ENCODE data around the gene CHRM1.

CHRM1 gene

DNA sequence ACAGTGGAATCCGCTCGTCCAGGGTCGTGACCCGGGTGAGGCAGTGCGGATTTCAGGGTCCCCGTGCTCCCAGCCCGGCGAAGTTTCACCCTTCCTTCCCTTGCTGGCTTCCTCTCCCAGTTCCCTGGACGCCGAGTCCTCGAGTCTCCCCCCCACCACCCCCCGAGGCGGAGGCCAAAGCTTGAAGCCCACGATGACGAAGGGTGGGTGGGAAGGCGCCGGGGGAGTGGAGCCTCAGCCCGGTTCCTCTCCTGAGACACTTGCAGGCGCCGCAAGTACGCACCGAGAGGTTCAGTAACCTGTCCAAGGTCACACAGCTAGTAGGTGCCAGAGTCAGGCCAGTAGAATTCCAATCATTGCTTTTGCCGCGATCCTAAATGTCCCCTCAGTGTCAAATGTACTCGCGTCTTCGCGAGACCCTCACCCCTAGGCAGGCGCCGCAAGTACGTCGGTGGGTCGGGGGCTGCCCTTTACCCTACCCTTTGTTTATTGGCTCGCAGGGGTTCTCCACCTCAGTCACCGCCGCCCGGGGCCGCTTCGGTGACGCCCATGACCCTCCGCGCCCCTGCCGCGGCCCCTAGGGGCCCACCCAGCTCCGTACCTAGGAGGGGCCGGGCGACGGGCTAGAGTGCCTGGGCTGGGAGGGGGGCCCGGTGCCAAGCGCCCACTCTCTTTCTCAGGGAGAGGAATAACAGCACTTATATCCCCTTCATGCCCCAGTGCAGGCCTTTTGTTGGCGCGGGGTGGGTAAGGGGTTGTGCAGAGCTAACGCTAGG lies 5.7 kb upstream of the CHRM1 start:
- no peak for DNase-seq (ENCODE audit: extremely low spot score)
- TF ChIP-seq, protein P1, sequence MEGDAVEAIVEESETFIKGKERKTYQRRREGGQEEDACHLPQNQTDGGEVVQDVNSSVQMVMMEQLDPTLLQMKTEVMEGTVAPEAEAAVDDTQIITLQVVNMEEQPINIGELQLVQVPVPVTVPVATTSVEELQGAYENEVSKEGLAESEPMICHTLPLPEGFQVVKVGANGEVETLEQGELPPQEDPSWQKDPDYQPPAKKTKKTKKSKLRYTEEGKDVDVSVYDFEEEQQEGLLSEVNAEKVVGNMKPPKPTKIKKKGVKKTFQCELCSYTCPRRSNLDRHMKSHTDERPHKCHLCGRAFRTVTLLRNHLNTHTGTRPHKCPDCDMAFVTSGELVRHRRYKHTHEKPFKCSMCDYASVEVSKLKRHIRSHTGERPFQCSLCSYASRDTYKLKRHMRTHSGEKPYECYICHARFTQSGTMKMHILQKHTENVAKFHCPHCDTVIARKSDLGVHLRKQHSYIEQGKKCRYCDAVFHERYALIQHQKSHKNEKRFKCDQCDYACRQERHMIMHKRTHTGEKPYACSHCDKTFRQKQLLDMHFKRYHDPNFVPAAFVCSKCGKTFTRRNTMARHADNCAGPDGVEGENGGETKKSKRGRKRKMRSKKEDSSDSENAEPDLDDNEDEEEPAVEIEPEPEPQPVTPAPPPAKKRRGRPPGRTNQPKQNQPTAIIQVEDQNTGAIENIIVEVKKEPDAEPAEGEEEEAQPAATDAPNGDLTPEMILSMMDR (IDR thresholded peaks at IDR 0.05; ENCODE audit: control extremely low read depth, extremely low read depth, low read depth, missing control alignments) = no peak
- ChIA-PET CTCF (interaction anchor here (0.8 to 6.4 kb wide), 3 partner anchors 10 to 48 kb away, joined by 4 to 33 read pairs (median 4); no protein-coding TSS in a partner anchor), POLR2A (no interaction called here)

DNA sequence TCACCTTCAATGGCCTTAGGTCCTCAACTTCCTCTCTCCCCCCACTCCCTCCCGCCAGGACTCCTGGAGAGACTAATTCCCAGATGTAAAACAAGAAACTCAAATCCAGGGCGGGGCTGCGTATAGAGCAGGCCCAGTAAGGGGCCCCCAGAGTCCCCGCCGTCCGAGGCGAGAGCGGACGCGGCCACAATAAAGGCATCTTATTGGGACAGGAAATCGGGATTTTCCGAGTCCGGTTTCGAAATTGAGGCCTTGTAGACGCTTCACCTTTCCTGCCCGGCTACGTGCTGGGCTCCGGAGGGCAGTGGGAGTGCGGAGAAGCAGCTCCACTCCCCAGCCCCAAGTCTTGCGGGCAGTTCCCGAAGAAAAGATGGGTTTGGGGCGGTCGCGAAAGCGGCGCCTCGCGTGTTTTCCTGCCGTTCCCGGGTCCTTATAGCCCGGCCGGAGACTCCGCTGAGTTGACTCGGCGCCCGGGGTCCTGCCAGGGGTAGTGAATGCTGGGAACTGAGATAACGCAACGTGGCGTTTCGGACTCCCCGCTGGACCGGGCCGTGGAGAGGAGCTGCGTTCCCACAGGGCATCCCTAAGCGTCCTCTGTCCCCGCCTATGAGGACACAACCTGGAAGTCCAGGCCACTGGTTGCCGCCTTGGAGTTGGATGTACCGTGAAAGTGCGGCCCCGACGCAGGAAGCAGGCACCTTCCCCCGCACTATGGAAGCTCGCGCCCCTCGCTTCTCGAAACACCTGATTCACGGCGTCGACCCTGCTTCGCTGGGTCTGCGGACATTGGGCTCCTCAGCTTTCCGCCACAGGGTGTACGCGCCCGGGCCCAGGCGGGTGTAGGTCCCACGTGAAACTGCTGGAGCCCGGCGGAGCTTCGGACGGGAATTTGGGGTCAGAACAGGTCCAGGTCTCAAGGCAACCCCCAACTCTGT lies 4.8 kb upstream of the CHRM1 start:
- ChIA-PET CTCF (interaction anchor here (0.8 to 6.4 kb wide), 3 partner anchors 11 to 49 kb away, joined by 4 to 33 read pairs (median 4); no protein-coding TSS in a partner anchor), POLR2A (no interaction called here)
- TF ChIP-seq, protein P1 (IDR thresholded peaks at IDR 0.05; ENCODE audit: control extremely low read depth, extremely low read depth, low read depth, missing control alignments) = no peak
- no peak for DNase-seq (ENCODE audit: extremely low spot score)

DNA sequence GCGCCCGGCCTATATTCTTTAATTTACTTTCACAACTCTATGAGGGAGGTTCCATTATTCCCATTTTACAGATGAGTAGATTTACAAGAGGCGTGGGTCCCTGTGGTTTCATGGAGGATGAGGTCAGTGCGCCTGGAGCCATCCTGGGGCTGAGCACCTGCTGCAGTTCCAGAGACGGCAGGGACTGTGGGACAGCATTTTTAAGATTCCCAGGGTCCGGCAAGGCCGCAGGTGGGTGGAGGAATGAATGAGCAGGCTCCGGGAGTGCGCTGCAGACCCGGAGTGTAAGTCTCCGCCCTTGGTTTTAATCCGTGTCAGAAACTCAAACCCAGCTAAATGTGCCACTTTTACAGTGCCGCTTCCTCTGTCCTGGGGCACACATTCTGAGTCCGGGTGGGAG lies 4.1 kb upstream of the CHRM1 start:
- ChIA-PET POLR2A (no interaction called here), CTCF (interaction anchor here (6.4 kb wide), 1 partner anchor 19 kb away, joined by 33 read pairs; no protein-coding TSS in a partner anchor)
- DNase-seq (ENCODE audit: extremely low spot score) = no peak
- TF ChIP-seq, protein P1 (IDR thresholded peaks at IDR 0.05; ENCODE audit: control extremely low read depth, extremely low read depth, low read depth, missing control alignments) = no peak

DNA sequence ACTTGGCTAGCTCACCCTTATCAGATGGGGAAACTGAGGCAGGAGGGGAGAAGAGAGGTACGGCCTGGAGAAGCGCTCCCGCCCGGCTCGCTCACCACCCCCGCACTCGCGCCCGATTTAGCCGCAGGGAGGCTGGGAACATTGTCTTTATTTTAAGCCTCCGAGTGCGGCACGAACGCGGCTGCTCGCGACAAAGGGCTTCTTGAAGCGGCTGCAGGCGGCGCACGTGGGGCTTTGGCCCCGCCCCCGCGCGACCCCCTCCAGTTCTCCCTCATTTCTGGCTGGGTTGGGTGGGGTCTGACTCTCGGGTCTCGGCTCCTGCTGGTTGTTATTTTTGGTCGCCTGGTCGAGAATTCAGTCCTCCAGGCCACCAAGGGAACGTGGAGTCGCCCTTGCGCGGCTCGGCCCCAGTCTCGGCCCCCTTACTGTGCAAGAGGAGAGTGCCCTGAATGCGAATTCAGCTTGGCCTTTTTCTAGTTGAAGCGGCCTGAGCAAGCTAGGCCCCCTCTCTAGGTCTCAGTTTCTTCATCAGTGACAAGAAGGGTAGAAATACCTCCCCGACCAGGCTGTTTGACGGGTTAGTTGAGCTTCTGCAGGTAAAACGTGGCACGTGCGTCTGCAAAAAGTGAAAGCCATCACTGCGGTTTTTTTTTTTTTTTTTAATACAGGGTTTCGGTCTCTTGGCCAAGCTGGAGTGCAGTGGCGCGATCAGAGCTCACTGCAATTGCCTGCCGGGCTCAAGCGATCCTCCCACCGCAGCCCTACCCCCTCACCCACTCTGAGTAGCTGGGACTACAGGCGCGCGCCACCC lies 2.6 kb upstream of the CHRM1 start:
- CTCF ChIA-PET = interaction anchor here (1.2 to 8.7 kb wide), 2 partner anchors 17 to 51 kb away, joined by 3 to 97 read pairs; no protein-coding TSS in a partner anchor
- POLR2A ChIA-PET = no interaction called here
- no peak for DNase-seq (ENCODE audit: extremely low spot score)
- TF ChIP-seq, protein P1 (IDR thresholded peaks at IDR 0.05; ENCODE audit: control extremely low read depth, extremely low read depth, low read depth, missing control alignments) = no peak

DNA sequence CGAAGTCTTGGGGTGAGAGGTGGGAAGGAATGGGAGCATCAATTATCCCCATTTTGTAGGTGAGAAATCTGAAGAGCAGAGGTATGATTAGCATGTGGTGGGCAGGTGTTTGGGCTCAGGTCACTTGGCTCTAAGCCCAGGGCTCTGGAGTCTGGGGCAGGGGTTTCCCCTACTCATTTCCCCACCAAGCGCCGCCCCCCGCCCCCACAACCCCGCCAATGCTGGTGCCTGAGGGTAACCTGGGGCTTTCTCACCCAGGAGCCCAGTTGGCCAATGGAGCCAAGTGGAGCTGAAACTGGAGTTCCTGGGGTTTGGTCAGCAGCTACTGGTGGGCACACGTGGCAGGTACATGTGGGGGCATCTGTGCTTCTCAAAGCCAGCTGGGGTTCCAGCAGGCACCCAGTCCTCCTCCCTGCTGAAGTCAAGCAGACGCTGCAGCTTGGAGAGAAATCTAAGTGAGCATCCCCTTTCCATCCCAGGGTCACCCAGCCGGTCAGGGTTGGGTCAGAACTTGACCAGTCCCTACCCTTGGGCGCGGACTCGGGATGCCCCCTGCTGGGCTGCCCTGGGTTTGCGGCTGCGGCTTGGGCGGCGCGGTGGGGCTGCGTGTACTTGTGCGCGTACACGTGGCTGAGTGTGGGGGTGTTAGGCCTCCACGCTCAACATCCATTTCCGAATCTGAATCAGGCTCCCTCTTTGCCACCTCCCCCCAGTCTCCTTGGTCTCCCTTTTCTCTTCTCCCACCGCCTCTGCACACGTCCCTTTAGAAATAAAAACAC lies 1.7 kb upstream of the CHRM1 start:
- TF ChIP-seq, protein P1 (IDR thresholded peaks at IDR 0.05; ENCODE audit: control extremely low read depth, extremely low read depth, low read depth, missing control alignments) = peak; percentile 23
- ChIA-PET CTCF (interaction anchor here (8.7 kb wide), 1 partner anchor 16 kb away, joined by 97 read pairs; no protein-coding TSS in a partner anchor), POLR2A (no interaction called here)
- peak; percentile 76 for DNase-seq (ENCODE audit: extremely low spot score)

All from GM10248 (cell line).